ENCODE measurements around the gene KHDC3L.

- TF ChIP-seq POLR2AphosphoS5 (IDR thresholded peaks at IDR 0.05; ENCODE audit: low read depth, low read length) = no peak
- no peak for TF ChIP-seq CTCF (IDR thresholded peaks at IDR 0.05)
- TF ChIP-seq REST (IDR thresholded peaks at IDR 0.05; ENCODE audit: insufficient read depth in 1 of 2, low read depth in 2 of 2, low read length in 1 of 2) = no peak
- no peak for TF ChIP-seq TCF7L2 (IDR thresholded peaks at IDR 0.05; ENCODE audit: low read depth, low read length)
These were observed 26.0 kb downstream of the KHDC3L start for GRCh38 chr6:73388433-73388799.

All from Panc1 (cell line).